Measurements from ENCODE around the gene MAPK8. TPM values are rescaled to one million over a fixed set of nuclear protein-coding genes. Genes with fewer than 3 reads are reported as not detected.
"Not testable (repeated sequence)": the region's sequence is repeated elsewhere in the genome, so short reads cannot be mapped to it uniquely, and the experiment has no call there.

MAPK8 gene
- total RNA-seq, 1 experiment from 2014 or later, result 29.7 TPM

GRCh38 chr10:48277093-48277492, 29.4 kb upstream of the MAPK8 start:
- no peaks in the 10 kb centered on the region for H4K20me1 ChIP-seq (ENCODE audit: insufficient read depth, low read depth, low read length)
- H3K36me3 ChIP-seq (ENCODE audit: insufficient read depth, low read length), result no peaks in the 10 kb centered on the region
- H3K27ac ChIP-seq (ENCODE audit: low read length), result no peak overlapping the region
- H3K79me2 ChIP-seq (ENCODE audit: low read length), result no peaks in the 10 kb centered on the region
- H3K4me2 ChIP-seq (ENCODE audit: low read depth, low read length, poor library complexity, severe bottlenecking), result no peak overlapping the region
- no peaks in the 10 kb centered on the region for H3K27me3 ChIP-seq (ENCODE audit: low read length)
- DNase-seq, result no peak
- H3K9me3 ChIP-seq (ENCODE audit: low read length), result no peaks in the 10 kb centered on the region
- no peaks in the 10 kb centered on the region for H3K9me2 ChIP-seq (replicated peaks; ENCODE audit: insufficient read depth, low read length)
- no peaks in the 10 kb centered on the region for H3K4me1 ChIP-seq (ENCODE audit: low read length)
- no peak overlapping the region for H2AFZ ChIP-seq (ENCODE audit: low read length)
- H3K9ac ChIP-seq (ENCODE audit: low read length), result no peak overlapping the region
- no peak overlapping the region for H3K4me3 ChIP-seq (ENCODE audit: low read length)

- Histone ChIP-seq H3K9me3 (ENCODE audit: low read length) (peaks cover 4% of the 10 kb centered on the region), H3K36me3 (ENCODE audit: insufficient read depth, low read length) (no peaks in the 10 kb centered on the region), H3K4me2 (ENCODE audit: low read depth, low read length, poor library complexity, severe bottlenecking) (no peak overlapping the region), H3K27me3 (ENCODE audit: low read length) (no peaks in the 10 kb centered on the region), H3K27ac (ENCODE audit: low read length) (no peak overlapping the region), H3K4me3 (ENCODE audit: low read length) (no peak overlapping the region), H3K9ac (ENCODE audit: low read length) (no peak overlapping the region), H4K20me1 (ENCODE audit: insufficient read depth, low read depth, low read length) (no peaks in the 10 kb centered on the region), H3K9me2 (replicated peaks; ENCODE audit: insufficient read depth, low read length) (no peaks in the 10 kb centered on the region), H3K79me2 (ENCODE audit: low read length) (no peaks in the 10 kb centered on the region), H3K4me1 (ENCODE audit: low read length) (no peaks in the 10 kb centered on the region), H2AFZ (ENCODE audit: low read length) (no peak overlapping the region)
- no peak for DNase-seq
Measured at GRCh38 chr10:48279081-48279751, 27.3 kb upstream of the MAPK8 start.

- not testable (repeated sequence) for H3K4me2 ChIP-seq (ENCODE audit: low read depth, low read length, poor library complexity, severe bottlenecking); H3K9me2 ChIP-seq (replicated peaks; ENCODE audit: insufficient read depth, low read length); H3K36me3 ChIP-seq (ENCODE audit: insufficient read depth, low read length); H3K27ac ChIP-seq (ENCODE audit: low read length); H3K79me2 ChIP-seq (ENCODE audit: low read length); H3K4me1 ChIP-seq (ENCODE audit: low read length); DNase-seq; H3K4me3 ChIP-seq (ENCODE audit: low read length); H3K27me3 ChIP-seq (ENCODE audit: low read length); H3K9me3 ChIP-seq (ENCODE audit: low read length); H3K9ac ChIP-seq (ENCODE audit: low read length); H4K20me1 ChIP-seq (ENCODE audit: insufficient read depth, low read depth, low read length); H2AFZ ChIP-seq (ENCODE audit: low read length)
Measured at GRCh38 chr10:48281697-48282096, 24.8 kb upstream of the MAPK8 start.

GRCh38 chr10:48282829-48283228, 23.6 kb upstream of the MAPK8 start:
- no peaks in the 10 kb centered on the region for H4K20me1 ChIP-seq (ENCODE audit: insufficient read depth, low read depth, low read length)
- DNase-seq, result no peak
- H3K36me3 ChIP-seq (ENCODE audit: insufficient read depth, low read length), result no peaks in the 10 kb centered on the region
- no peaks in the 10 kb centered on the region for H3K4me1 ChIP-seq (ENCODE audit: low read length)
- H3K4me3 ChIP-seq (ENCODE audit: low read length), result no peak overlapping the region
- H3K4me2 ChIP-seq (ENCODE audit: low read depth, low read length, poor library complexity, severe bottlenecking), result no peak overlapping the region
- no peak overlapping the region for H3K9ac ChIP-seq (ENCODE audit: low read length)
- no peaks in the 10 kb centered on the region for H3K79me2 ChIP-seq (ENCODE audit: low read length)
- H3K27me3 ChIP-seq (ENCODE audit: low read length), result no peaks in the 10 kb centered on the region
- no peak overlapping the region for H3K27ac ChIP-seq (ENCODE audit: low read length)
- H3K9me2 ChIP-seq (replicated peaks; ENCODE audit: insufficient read depth, low read length), result no peaks in the 10 kb centered on the region
- peaks cover 6% of the 10 kb centered on the region for H3K9me3 ChIP-seq (ENCODE audit: low read length)
- H2AFZ ChIP-seq (ENCODE audit: low read length), result no peak overlapping the region

- DNase-seq, result no peak
- Histone ChIP-seq H2AFZ (ENCODE audit: low read length) (no peak overlapping the region), H3K27me3 (ENCODE audit: low read length) (no peaks in the 10 kb centered on the region)
Measured at GRCh38 chr10:48284002-48284546, 22.4 kb upstream of the MAPK8 start.

GRCh38 chr10:48284811-48285210, 21.7 kb upstream of the MAPK8 start:
- Histone ChIP-seq H3K79me2 (ENCODE audit: low read length) (no peaks in the 10 kb centered on the region), H2AFZ (ENCODE audit: low read length) (no peak overlapping the region), H3K27ac (ENCODE audit: low read length) (no peak overlapping the region), H3K4me2 (ENCODE audit: low read depth, low read length, poor library complexity, severe bottlenecking) (no peak overlapping the region), H3K36me3 (ENCODE audit: insufficient read depth, low read length) (no peaks in the 10 kb centered on the region), H3K4me1 (ENCODE audit: low read length) (no peaks in the 10 kb centered on the region), H3K27me3 (ENCODE audit: low read length) (no peaks in the 10 kb centered on the region), H3K9me3 (ENCODE audit: low read length) (peaks cover 6% of the 10 kb centered on the region), H4K20me1 (ENCODE audit: insufficient read depth, low read depth, low read length) (no peaks in the 10 kb centered on the region), H3K4me3 (ENCODE audit: low read length) (no peak overlapping the region), H3K9ac (ENCODE audit: low read length) (no peak overlapping the region), H3K9me2 (replicated peaks; ENCODE audit: insufficient read depth, low read length) (no peaks in the 10 kb centered on the region)
- no peak for DNase-seq

More at GRCh38 chr10:48284002-48284546, 22.4 kb upstream of the MAPK8 start:
- Histone ChIP-seq H3K36me3 (ENCODE audit: insufficient read depth, low read length) (no peaks in the 10 kb centered on the region), H3K9me3 (ENCODE audit: low read length) (peaks cover 6% of the 10 kb centered on the region), H3K9me2 (replicated peaks; ENCODE audit: insufficient read depth, low read length) (no peaks in the 10 kb centered on the region), H4K20me1 (ENCODE audit: insufficient read depth, low read depth, low read length) (no peaks in the 10 kb centered on the region), H3K79me2 (ENCODE audit: low read length) (no peaks in the 10 kb centered on the region), H3K4me2 (ENCODE audit: low read depth, low read length, poor library complexity, severe bottlenecking) (no peak overlapping the region), H3K4me1 (ENCODE audit: low read length) (no peaks in the 10 kb centered on the region), H3K27ac (ENCODE audit: low read length) (no peak overlapping the region), H3K4me3 (ENCODE audit: low read length) (no peak overlapping the region), H3K9ac (ENCODE audit: low read length) (no peak overlapping the region)

GRCh38 chr10:48285710-48286109, 20.8 kb upstream of the MAPK8 start:
- Histone ChIP-seq H3K4me1 (ENCODE audit: low read length) (no peaks in the 10 kb centered on the region), H3K4me2 (ENCODE audit: low read depth, low read length, poor library complexity, severe bottlenecking) (no peak overlapping the region), H3K27ac (ENCODE audit: low read length) (no peak overlapping the region), H3K4me3 (ENCODE audit: low read length) (no peak overlapping the region), H3K9me2 (replicated peaks; ENCODE audit: insufficient read depth, low read length) (no peaks in the 10 kb centered on the region), H3K9me3 (ENCODE audit: low read length) (peaks cover 6% of the 10 kb centered on the region), H3K27me3 (ENCODE audit: low read length) (no peaks in the 10 kb centered on the region), H2AFZ (ENCODE audit: low read length) (no peak overlapping the region), H3K36me3 (ENCODE audit: insufficient read depth, low read length) (no peaks in the 10 kb centered on the region), H3K79me2 (ENCODE audit: low read length) (no peaks in the 10 kb centered on the region), H3K9ac (ENCODE audit: low read length) (no peak overlapping the region), H4K20me1 (ENCODE audit: insufficient read depth, low read depth, low read length) (no peaks in the 10 kb centered on the region)
- DNase-seq, result no peak

- Histone ChIP-seq H3K27ac (ENCODE audit: low read length) (no peak overlapping the region), H3K27me3 (ENCODE audit: low read length) (no peaks in the 10 kb centered on the region), H4K20me1 (ENCODE audit: insufficient read depth, low read depth, low read length) (no peaks in the 10 kb centered on the region)
Measured at GRCh38 chr10:48286356-48286755, 20.1 kb upstream of the MAPK8 start.

More at GRCh38 chr10:48286356-48286755, 20.1 kb upstream of the MAPK8 start:
- Histone ChIP-seq H3K4me1 (ENCODE audit: low read length) (no peaks in the 10 kb centered on the region), H3K36me3 (ENCODE audit: insufficient read depth, low read length) (no peaks in the 10 kb centered on the region), H3K4me2 (ENCODE audit: low read depth, low read length, poor library complexity, severe bottlenecking) (no peak overlapping the region), H3K9me2 (replicated peaks; ENCODE audit: insufficient read depth, low read length) (no peaks in the 10 kb centered on the region), H2AFZ (ENCODE audit: low read length) (no peak overlapping the region), H3K4me3 (ENCODE audit: low read length) (no peak overlapping the region), H3K79me2 (ENCODE audit: low read length) (no peaks in the 10 kb centered on the region), H3K9ac (ENCODE audit: low read length) (no peak overlapping the region), H3K9me3 (ENCODE audit: low read length) (peaks cover 6% of the 10 kb centered on the region)
- DNase-seq, result no peak

All from Karpas-422 (cell line).